HCT116 (cell line): ENCODE data around the gene ACACA. TPM values are rescaled to one million over a fixed set of nuclear protein-coding genes. Genes with fewer than 3 reads are reported as not detected.

Source experiments
- ATAC-seq: fragments of 200-7000 bp; cut with Tn5 transposase; 2 replicates; pipeline ENCODE4 v1.9.1; 2020; ENCODE audit warnings: mild to moderate bottlenecking, moderate library complexity
- BruUV-seq: library from RNA; stranded (reverse); fragments of 400-500 nt; replicated peaks from 2 replicates; lab custom pipeline; 2021; lab: Mats Ljungman, UMichigan
- CTCF ChIA-PET: fragments of 300-600 bp; sonication (Branson Sonifier 250); formaldehyde crosslinking; loops from one replicate; lab custom pipeline; 2021; ENCODE audit warnings: antibody characterized with exemption; lab: Charles Lee
- POLR2A ChIA-PET: fragments of 300-600, 350-600 bp; sonication (Branson Sonifier 250); formaldehyde crosslinking; loops from one replicate; lab custom pipeline; 2021; ENCODE audit warnings: antibody characterized with exemption; lab: Charles Lee
- RAD21 ChIA-PET, 2 experiments: fragments of 300-600 bp; sonication (Branson Sonifier 250); formaldehyde crosslinking; loops; one replicate each; lab custom pipeline; 2023; ENCODE audit warnings: low total read pairs in 2 of 2; ENCODE audit not compliant: uncharacterized antibody in 2 of 2, unreplicated experiment in 2 of 2, low non-redundant PET in 1 of 2; lab: Charles Lee
- DNase-seq: peaks from one replicate; pipeline ENCODE4 v3.0.0-alpha.2; 2010; ENCODE audit warnings: low read depth, low spot score
- H2AFZ ChIP-seq: fragments of 200-600 bp; shearing (Covaris generic), sonication (generic); 2 replicates; pipeline ENCODE4 v1.6.1; 2017; ENCODE audit warnings: low read depth, mixed run types, mixed read lengths, antibody characterized with exemption, low read length; ENCODE audit not compliant: poor library complexity, severe bottlenecking
- H3K27ac ChIP-seq: 2 replicates; pipeline ENCODE4 v1.5.1; 2012; ENCODE audit warnings: low read depth, low read length
- H3K27me3 ChIP-seq: fragments of 200-600 bp; sonication (generic); 2 replicates; pipeline ENCODE4 v1.6.1; 2016; ENCODE audit warnings: mixed run types, low read length, mixed read lengths; ENCODE audit not compliant: insufficient read depth
- H3K36me3 ChIP-seq, 2 experiments: fragments of 200-500 bp in 1 of 2; fragments of 200-600 bp in 1 of 2; sonication (Bioruptor generic) in 1 of 2; sonication (generic) in 1 of 2; 2 replicates each; pipeline versions ENCODE4 v1.5.1 to v1.6.1; 2014 to 2016; ENCODE audit warnings: low read length in 2 of 2, inconsistent platforms in 1 of 2, mixed read lengths in 1 of 2, mixed run types in 1 of 2; ENCODE audit not compliant: insufficient read depth in 2 of 2, control insufficient read depth in 1 of 2
- H3K4me1 ChIP-seq, 2 experiments: fragments of 200-600 bp in 1 of 2; sonication (generic) in 1 of 2; 2 replicates each; pipeline versions ENCODE4 v1.5.1 to v1.6.1; 2012 to 2017; ENCODE audit warnings: low read length in 2 of 2, inconsistent platforms in 1 of 2, mild to moderate bottlenecking in 1 of 2, mixed read lengths in 1 of 2, mixed run types in 1 of 2, moderate library complexity in 1 of 2; ENCODE audit not compliant: insufficient read depth in 2 of 2, control insufficient read depth in 1 of 2
- H3K4me2 ChIP-seq: fragments of 200-600 bp; sonication (generic); 2 replicates; pipeline ENCODE4 v1.6.1; 2017; ENCODE audit warnings: mixed run types, low read length, mixed read lengths
- H3K4me3 ChIP-seq, 2 experiments: fragments of 200-600 bp in 1 of 2; sonication (generic) in 1 of 2; replicated peaks in 1 of 2; 2 replicates each; pipeline ENCODE4 v1.5.1; 2011 to 2016; ENCODE audit warnings: low read length in 2 of 2, control low read depth in 1 of 2, low read depth in 1 of 2, mild to moderate bottlenecking in 1 of 2, mixed read lengths in 1 of 2, mixed run types in 1 of 2
- H3K79me2 ChIP-seq: fragments of 200-600 bp; sonication (generic); 2 replicates; pipeline ENCODE4 v1.6.1; 2017; ENCODE audit warnings: mild to moderate bottlenecking, mixed run types, low read length, moderate library complexity, mixed read lengths; ENCODE audit not compliant: insufficient read depth
- H3K9ac ChIP-seq: fragments of 200-600 bp; sonication (generic); 2 replicates; pipeline ENCODE4 v1.6.1; 2016; ENCODE audit warnings: low read length, mixed read lengths
- H3K9me2 ChIP-seq: fragments of 200-600 bp; sonication (generic), shearing (Covaris generic); 2 replicates; pipeline ENCODE4 v1.6.1; 2017; ENCODE audit warnings: mixed run types, mild to moderate bottlenecking, moderate library complexity; ENCODE audit not compliant: insufficient read depth
- H3K9me3 ChIP-seq, 2 experiments: fragments of 200-500 bp in 1 of 2; fragments of 200-600 bp in 1 of 2; sonication (Bioruptor generic) in 1 of 2; sonication (generic) in 1 of 2; 2 replicates each; pipeline ENCODE4 v1.6.1; 2014 to 2017; ENCODE audit warnings: low read length in 2 of 2, mixed read lengths in 2 of 2, inconsistent platforms in 1 of 2, low read depth in 1 of 2, mild to moderate bottlenecking in 1 of 2, mixed run types in 1 of 2, moderate library complexity in 1 of 2; ENCODE audit not compliant: control insufficient read depth in 1 of 2, insufficient read depth in 1 of 2
- H4K20me1 ChIP-seq: fragments of 200-600 bp; sonication (generic), shearing (Covaris generic); 2 replicates; pipeline ENCODE4 v1.6.1; 2017; ENCODE audit warnings: mixed run types, mild to moderate bottlenecking, moderate library complexity; ENCODE audit not compliant: insufficient read depth
- EZH2 ChIP-seq: fragments of 200-600 bp; sonication (generic); IDR thresholded peaks from 2 replicates; pipeline ENCODE4 v1.6.1; 2017; ENCODE audit warnings: antibody characterized with exemption, mixed run types
- JUND ChIP-seq: IDR thresholded peaks from 2 replicates; pipeline ENCODE4 v1.6.1; 2012
- POLR2AphosphoS5 ChIP-seq: IDR thresholded peaks from 2 replicates; pipeline ENCODE4 v1.6.1; 2011; ENCODE audit warnings: mild to moderate bottlenecking, low read depth, low read length, moderate library complexity
- SP1 ChIP-seq: IDR thresholded peaks from 2 replicates; pipeline ENCODE4 v1.6.1; 2012; ENCODE audit warnings: low read depth
- TCF7L2 ChIP-seq: IDR thresholded peaks from 2 replicates; pipeline ENCODE4 v1.7.0; 2011; ENCODE audit warnings: borderline replicate concordance, inconsistent platforms; ENCODE audit not compliant: insufficient read depth, insufficient read length; ENCODE audit errors: extremely low read depth
- YY1 ChIP-seq: IDR thresholded peaks from 2 replicates; pipeline ENCODE4 v1.6.1; 2011; ENCODE audit warnings: low read length, low read depth, moderate library complexity, mild to moderate bottlenecking; ENCODE audit not compliant: insufficient replicate concordance; ENCODE audit errors: extremely low read depth
- intact Hi-C: fragments of 100-400 bp; cut with micrococcal nuclease; formaldehyde crosslinking; loops from 2 replicates; pipeline ENCODE4 v1.10.0; 2022
- total RNA-seq: library from RNA; stranded (reverse); gene quantifications from one replicate; pipeline ENCODE4 v1.2.1, GENCODE V29; 2021; ENCODE audit not compliant: unreplicated experiment
- TF ChIP-seq, protein P1 (sequence below), 3 experiments: fragments of 200-600 bp in 1 of 3; sonication (generic) in 1 of 3; IDR thresholded peaks in 2 of 3; conservative IDR thresholded peaks in 1 of 3; 2 replicates each; pipeline ENCODE4 v1.5.1; 2012 to 2017; ENCODE audit warnings: low read depth in 2 of 3, low read length in 2 of 3, antibody characterized with exemption in 1 of 3, borderline replicate concordance in 1 of 3, control low read depth in 1 of 3, mild to moderate bottlenecking in 1 of 3, mixed read lengths in 1 of 3, mixed run types in 1 of 3, moderate library complexity in 1 of 3; ENCODE audit not compliant: insufficient read depth in 1 of 3

ACACA gene
- total RNA-seq, 1 experiment from 2014 or later = 161 TPM

DNA sequence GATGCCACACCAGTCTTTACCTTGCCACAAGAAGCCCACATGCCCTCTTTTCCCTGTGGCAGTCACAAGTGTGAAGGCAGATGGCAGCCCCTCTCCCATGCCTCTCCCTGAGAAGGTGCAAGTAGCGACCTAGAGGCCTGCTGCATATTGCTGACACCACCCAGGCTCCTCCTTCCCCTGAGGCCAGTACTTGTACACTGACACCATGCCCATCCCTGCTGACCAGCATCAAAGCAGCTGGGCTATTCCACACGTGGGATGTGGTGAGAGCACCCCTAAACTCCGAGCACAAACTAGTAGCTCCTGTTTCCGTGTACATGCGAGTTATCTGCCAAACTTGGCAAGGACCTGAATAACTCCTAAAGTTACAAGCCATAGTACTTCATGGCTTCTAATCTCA is 308.5 kb downstream of the ACACA start:
- H3K36me3 ChIP-seq = peaks cover 19 to 25% of the 10 kb centered on the region in 2 experiments; a peak in 3 of 4 replicates

GRCh38 chr17:37097154-37097553 is 309.5 kb downstream of the ACACA start:
- no peak for TF ChIP-seq JUND
- TF ChIP-seq EZH2 = no peak
- TF ChIP-seq YY1 = no peak
- TF ChIP-seq, protein P1, sequence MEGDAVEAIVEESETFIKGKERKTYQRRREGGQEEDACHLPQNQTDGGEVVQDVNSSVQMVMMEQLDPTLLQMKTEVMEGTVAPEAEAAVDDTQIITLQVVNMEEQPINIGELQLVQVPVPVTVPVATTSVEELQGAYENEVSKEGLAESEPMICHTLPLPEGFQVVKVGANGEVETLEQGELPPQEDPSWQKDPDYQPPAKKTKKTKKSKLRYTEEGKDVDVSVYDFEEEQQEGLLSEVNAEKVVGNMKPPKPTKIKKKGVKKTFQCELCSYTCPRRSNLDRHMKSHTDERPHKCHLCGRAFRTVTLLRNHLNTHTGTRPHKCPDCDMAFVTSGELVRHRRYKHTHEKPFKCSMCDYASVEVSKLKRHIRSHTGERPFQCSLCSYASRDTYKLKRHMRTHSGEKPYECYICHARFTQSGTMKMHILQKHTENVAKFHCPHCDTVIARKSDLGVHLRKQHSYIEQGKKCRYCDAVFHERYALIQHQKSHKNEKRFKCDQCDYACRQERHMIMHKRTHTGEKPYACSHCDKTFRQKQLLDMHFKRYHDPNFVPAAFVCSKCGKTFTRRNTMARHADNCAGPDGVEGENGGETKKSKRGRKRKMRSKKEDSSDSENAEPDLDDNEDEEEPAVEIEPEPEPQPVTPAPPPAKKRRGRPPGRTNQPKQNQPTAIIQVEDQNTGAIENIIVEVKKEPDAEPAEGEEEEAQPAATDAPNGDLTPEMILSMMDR (IDR thresholded peaks at IDR 0.05 in 2 of 3, conservative IDR thresholded peaks at IDR 0.05 in 1 of 3; ENCODE audit: borderline replicate concordance in 1 of 3, insufficient read depth in 1 of 3, low read depth in 2 of 3, low read length in 2 of 3) = no peak
- no peak for TF ChIP-seq SP1
- no peak for TF ChIP-seq POLR2AphosphoS5
- Histone ChIP-seq H3K27ac (no peak overlapping the region), H3K9ac (no peak overlapping the region), H2AFZ (no peak overlapping the region), H3K9me3 (no peaks in the 10 kb centered on the region), H3K79me2 (no peaks in the 10 kb centered on the region), H3K4me3 (no peak overlapping the region), H3K4me2 (no peak overlapping the region), H3K27me3 (no peaks in the 10 kb centered on the region), H3K4me1 (no peaks in the 10 kb centered on the region), H3K9me2 (no peaks in the 10 kb centered on the region), H3K36me3 (peaks cover 19 to 32% of the 10 kb centered on the region in 2 experiments; a peak in 3 of 4 replicates), H4K20me1 (no peaks in the 10 kb centered on the region)
- no TSS peak for BruUV-seq
- RAD21 ChIA-PET = no interaction called here
- DNase-seq = no peak
- CTCF ChIA-PET = no interaction called here
- intact Hi-C loops = no loop called here
- POLR2A ChIA-PET = no interaction called here
- no peak for ATAC-seq

More for the DNA sequence above, 308.5 kb downstream of the ACACA start:
- Histone ChIP-seq H4K20me1 (no peaks in the 10 kb centered on the region), H3K4me3 (no peak overlapping the region), H3K9me3 (no peaks in the 10 kb centered on the region), H3K9me2 (no peaks in the 10 kb centered on the region), H3K9ac (no peak overlapping the region), H3K4me1 (no peaks in the 10 kb centered on the region), H3K27me3 (no peaks in the 10 kb centered on the region), H3K79me2 (no peaks in the 10 kb centered on the region), H2AFZ (no peak overlapping the region), H3K27ac (no peak overlapping the region), H3K4me2 (no peak overlapping the region)
- BruUV-seq = no TSS peak
- ChIA-PET POLR2A (no interaction called here), CTCF (no interaction called here), RAD21 (no interaction called here)
- DNase-seq (no peak), ATAC-seq (no peak)
- TF ChIP-seq TCF7L2 = no peak
- intact Hi-C loops = no loop called here
